ENCODE data around the gene MAPKAP1. TPM values are rescaled to one million over a fixed set of nuclear protein-coding genes. Genes with fewer than 3 reads are reported as not detected.

The MAPKAP1 gene
- total RNA-seq, 2 donors from 2014 or later: 98.0 to 98.4 TPM

GRCh38 chr9:125464591-125465385 lies 242.2 kb downstream of the MAPKAP1 start:
- DNase-seq: no peak
- intact Hi-C loops (cut with DNase I): no loop called here
- ATAC-seq: no peak

- intact Hi-C loops (cut with DNase I): no loop called here
- ATAC-seq (no peak), DNase-seq (no peak)
Measured at GRCh38 chr9:125463926-125464325, 243.1 kb downstream of the MAPKAP1 start.

DNA sequence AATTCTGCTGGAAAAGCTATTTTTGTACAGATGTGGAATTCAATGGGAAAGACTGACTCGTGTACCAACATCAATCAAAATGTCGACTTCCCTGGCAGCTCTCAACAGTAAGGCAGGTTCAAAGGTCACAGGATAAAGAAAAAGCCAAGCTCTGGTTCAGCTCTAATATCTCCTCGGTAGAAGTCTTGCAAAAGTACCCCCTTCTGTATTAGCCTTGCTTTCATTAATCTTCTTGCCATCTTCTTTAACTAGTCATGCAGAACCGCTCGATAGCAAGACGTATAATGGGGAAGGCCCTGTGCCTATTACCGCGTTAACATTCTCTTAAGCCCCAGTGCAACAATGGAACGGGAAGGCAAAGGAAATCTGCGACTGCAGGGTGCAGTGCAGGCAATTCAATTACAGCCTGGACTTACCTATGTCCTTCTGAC lies 244.1 kb downstream of the MAPKAP1 start:
- peak in 1 of 2 donors; percentile 13 for ATAC-seq
- intact Hi-C loops (cut with DNase I): no loop called here
- no peak for DNase-seq

DNA sequence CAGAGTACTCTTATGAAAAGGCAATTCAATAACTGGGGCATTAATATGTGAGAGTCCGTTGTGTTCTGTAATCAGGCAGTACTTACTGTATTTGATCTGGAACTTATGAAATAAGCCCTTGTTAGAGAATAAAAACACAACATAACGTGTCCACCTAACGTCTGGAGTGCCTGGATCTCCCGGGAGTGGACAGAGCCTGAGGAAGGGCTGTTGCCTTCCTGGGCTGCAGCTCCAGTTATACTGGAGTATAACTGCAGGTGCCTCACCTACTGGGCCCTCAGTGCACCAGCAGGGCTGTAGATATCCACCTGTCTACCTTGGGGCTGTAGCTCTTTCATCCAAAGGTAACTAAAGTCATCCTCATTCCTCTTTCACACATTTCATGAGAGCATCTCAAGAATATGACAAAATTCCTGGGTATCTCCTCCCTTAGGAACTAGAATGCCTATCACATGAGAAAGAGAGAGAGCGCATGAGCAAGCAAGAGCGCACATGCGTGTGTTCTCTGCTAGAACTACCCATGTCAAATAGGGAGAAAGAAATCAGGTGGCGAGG lies 245.3 kb downstream of the MAPKAP1 start:
- DNase-seq (no peak), ATAC-seq (no peak)
- intact Hi-C loops (cut with DNase I): no loop called here

DNA sequence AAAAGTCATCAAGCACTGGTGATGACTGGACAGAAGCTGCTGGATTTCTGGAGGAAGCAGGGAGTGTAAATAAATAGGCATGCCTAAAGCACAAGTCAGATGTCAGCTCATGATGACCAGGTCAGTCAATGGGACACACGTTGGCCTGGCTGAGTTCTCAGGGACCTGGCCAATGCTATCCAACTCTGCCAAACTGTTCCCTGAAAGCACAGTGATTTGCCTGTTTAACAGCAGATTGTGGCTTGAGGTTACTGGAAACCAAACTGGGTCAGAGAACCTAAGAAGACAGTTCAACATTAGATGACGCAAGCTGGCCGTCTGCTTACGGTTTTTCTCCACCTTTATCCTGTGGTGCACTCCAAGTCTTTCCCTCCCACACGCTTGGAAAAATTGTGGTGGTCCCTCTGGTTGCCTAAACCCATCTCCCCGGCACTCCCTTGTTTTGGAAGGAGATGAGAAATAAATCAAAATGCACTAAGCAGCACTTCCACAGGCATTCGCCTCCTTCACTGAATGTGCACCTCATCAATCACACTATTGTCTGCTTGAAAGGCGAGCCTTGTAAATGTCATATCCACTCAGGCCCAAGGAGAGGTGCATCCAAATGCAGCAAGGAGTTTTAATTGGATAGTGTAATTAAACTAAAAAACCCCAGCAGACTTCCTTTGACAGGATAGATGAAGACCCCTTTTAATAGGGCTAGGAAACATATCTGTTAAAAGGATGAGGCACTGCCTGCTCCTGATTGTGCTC lies 245.9 kb downstream of the MAPKAP1 start:
- peak; percentile 68 to 87 for ATAC-seq
- intact Hi-C loops (cut with DNase I): no loop called here
- DNase-seq: no peak

GRCh38 chr9:125460346-125460745 lies 246.7 kb downstream of the MAPKAP1 start:
- DNase-seq (no peak), ATAC-seq (no peak)
- intact Hi-C loops (cut with DNase I): no loop called here

DNA sequence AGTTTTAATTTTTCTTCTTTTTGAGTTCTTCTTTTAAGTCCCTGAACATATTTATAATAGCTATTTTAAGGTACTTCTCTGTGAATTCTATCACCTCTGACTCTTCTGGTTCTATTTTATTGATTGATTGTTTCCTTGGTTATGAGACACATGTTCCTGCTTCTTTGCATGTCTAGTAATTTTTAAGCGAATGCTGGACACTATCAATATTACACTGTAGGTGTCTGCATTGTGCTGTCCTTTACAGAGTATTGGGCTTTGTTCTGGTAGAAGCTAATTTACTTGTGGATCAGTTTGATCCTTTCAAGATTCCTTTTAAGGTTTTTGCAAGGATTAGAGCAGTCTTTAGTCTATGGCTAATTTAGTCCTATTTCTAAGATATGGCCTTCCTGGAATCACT lies 249.7 kb downstream of the MAPKAP1 start:
- intact Hi-C loops (cut with DNase I): no loop called here
- ATAC-seq: no peak

GRCh38 chr9:125455876-125456275 lies 251.1 kb downstream of the MAPKAP1 start:
- intact Hi-C loops (cut with DNase I): no loop called here
- ATAC-seq (no peak), DNase-seq (no peak)

More for the DNA sequence above, 249.7 kb downstream of the MAPKAP1 start:
- DNase-seq: no peak

DNA sequence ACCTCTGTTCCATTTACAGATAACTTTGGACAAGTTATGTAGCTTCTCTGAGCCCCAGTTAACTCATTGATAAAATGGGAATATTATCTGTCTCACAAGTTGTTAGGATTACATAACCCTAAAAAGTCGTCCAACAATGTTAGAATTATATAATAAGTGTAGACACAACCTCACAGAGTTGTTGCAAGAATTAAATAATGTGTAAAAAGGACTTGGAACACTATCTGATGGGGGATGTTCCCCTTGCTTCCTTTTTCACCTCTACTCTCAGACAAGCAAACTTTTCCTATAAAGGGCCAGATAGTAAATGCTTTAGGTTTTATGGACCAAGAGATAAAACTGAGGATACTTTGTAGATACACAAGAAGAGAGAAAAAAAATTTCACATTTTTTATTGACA lies 251.9 kb downstream of the MAPKAP1 start:
- intact Hi-C loops (cut with DNase I): no loop called here
- ATAC-seq (no peak), DNase-seq (no peak)

- DNase-seq (no peak), ATAC-seq (no peak)
Measured at GRCh38 chr9:125447202-125447802, 259.7 kb downstream of the MAPKAP1 start.

GRCh38 chr9:125446561-125447094 lies 260.4 kb downstream of the MAPKAP1 start:
- DNase-seq: no peak
- intact Hi-C loops (cut with DNase I): no loop called here

More at GRCh38 chr9:125447202-125447802, 259.7 kb downstream of the MAPKAP1 start:
- intact Hi-C loops (cut with DNase I): no loop called here

GRCh38 chr9:125444956-125445506 lies 262.0 kb downstream of the MAPKAP1 start:
- ATAC-seq: no peak
- intact Hi-C loops (cut with DNase I): no loop called here
- no peak for DNase-seq

More at GRCh38 chr9:125446561-125447094, 260.4 kb downstream of the MAPKAP1 start:
- no peak for ATAC-seq

DNA sequence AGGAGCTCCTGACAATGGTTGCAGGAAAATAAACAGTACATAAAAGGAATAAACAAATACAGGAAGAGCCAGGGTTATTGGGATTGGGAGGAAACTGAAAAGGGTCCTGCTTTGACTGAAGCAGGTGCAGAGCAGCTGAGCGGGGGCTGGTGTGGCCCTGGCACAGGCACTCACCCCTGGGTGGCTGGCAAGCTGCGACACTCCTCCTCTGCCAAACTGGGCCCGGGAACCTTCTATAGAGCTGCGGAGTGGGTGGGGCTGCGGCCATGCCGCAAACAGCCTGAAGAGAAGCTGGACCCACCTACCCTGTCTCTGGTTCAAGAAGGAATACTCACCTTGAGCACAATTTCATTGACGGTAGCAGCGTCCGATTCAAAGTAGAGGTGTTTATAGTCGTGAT lies 262.8 kb downstream of the MAPKAP1 start:
- DNase-seq (no peak), ATAC-seq (no peak)
- intact Hi-C loops (cut with DNase I): no loop called here

GRCh38 chr9:125443367-125443766 lies 263.6 kb downstream of the MAPKAP1 start:
- DNase-seq (no peak), ATAC-seq (no peak)
- intact Hi-C loops (cut with DNase I): no loop called here

DNA sequence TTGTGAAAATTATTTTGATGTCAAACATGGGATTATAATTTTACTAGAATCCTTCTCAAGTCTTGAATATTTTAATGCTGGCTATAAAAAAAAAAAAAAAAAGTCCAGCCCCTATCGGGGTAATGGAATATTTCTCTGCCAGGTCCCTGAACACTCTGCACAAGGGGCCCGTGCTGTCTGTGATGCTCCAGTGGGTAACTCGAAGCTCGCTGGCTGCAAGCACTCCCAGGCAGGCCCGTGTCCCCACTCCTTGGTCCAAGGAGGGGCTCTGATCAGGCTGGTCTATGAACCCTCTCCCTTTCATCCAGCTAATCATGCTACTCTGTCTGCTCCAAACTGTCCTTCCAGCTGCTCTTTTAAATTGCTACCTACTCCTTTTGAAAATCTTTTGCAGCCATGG lies 264.6 kb downstream of the MAPKAP1 start:
- ATAC-seq (no peak), DNase-seq (no peak)
- intact Hi-C loops (cut with DNase I): no loop called here

DNA sequence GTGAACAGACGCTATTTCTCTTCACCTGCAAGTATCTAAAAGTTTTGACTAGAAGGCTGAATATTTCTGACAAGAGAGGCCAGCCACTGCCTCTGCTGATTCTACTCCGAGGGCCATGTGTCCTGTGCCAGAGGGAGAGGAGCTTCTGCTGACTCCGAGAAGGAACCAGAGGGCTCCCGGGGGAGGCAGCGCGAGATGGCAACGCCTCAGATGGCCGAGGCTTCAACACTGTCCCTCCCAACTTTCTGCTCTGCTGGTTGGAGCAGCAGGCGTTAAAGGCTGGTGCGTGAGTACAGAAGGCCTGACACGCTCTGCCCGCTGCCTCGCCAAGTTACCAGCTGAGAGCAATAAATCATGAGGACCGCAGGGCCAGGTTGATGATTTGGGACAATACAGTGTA lies 266.6 kb downstream of the MAPKAP1 start:
- ATAC-seq (no peak), DNase-seq (no peak)
- intact Hi-C loops (cut with DNase I): no loop called here

- ATAC-seq (no peak), DNase-seq (no peak)
- intact Hi-C loops (cut with DNase I): no loop called here
Measured at GRCh38 chr9:125439434-125440272, 267.4 kb downstream of the MAPKAP1 start.
